Endodermal cell (in vitro differentiated cells): ENCODE data around the gene ARHGAP22. TPM values are rescaled to one million over a fixed set of nuclear protein-coding genes. Genes with fewer than 3 reads are reported as not detected.

Experiments used
- DNase-seq: peaks from one replicate; pipeline ENCODE4 v3.0.0-alpha.2; 2017
- H3K27ac ChIP-seq: 2 replicates; pipeline ENCODE4 v1.5.1; 2013; ENCODE audit warnings: mild to moderate bottlenecking, low read depth, low read length, moderate library complexity
- H3K27me3 ChIP-seq: 2 replicates; pipeline ENCODE4 v1.6.1; 2013; ENCODE audit warnings: mild to moderate bottlenecking, low read length, moderate library complexity; ENCODE audit not compliant: insufficient read depth, control insufficient read depth, poor library complexity, severe bottlenecking
- H3K36me3 ChIP-seq: 2 replicates; pipeline ENCODE4 v1.7.0; 2013; ENCODE audit warnings: mild to moderate bottlenecking, low read length, moderate library complexity; ENCODE audit not compliant: control insufficient read depth, insufficient read depth
- H3K4me1 ChIP-seq: one replicate; pipeline ENCODE4 v1.7.0; 2013; ENCODE audit warnings: low read length; ENCODE audit not compliant: control insufficient read depth, insufficient read depth
- H3K4me3 ChIP-seq: 2 replicates; pipeline ENCODE4 v1.5.1; 2013; ENCODE audit warnings: mild to moderate bottlenecking, low read length, moderate library complexity
- H3K9ac ChIP-seq: 2 replicates; pipeline ENCODE4 v1.6.1; 2013; ENCODE audit warnings: mild to moderate bottlenecking, low read length, moderate library complexity; ENCODE audit not compliant: poor library complexity, severe bottlenecking; ENCODE audit errors: extremely low read depth
- H3K9me3 ChIP-seq: 2 replicates; pipeline ENCODE4 v1.6.1; 2013; ENCODE audit warnings: mild to moderate bottlenecking, low read length, moderate library complexity; ENCODE audit not compliant: control insufficient read depth
- H3K27ac Mint-ChIP-seq: 2 replicates; pipeline ENCODE4 v1.8.0; 2020; ENCODE audit warnings: mixed read lengths
- H3K27me3 Mint-ChIP-seq: 2 replicates; pipeline ENCODE4 v1.8.0; 2021; ENCODE audit warnings: mild to moderate bottlenecking, mixed read lengths; ENCODE audit not compliant: insufficient read depth
- H3K36me3 Mint-ChIP-seq: 2 replicates; pipeline ENCODE4 v1.8.0; 2020; ENCODE audit warnings: low read depth, mixed read lengths
- H3K4me1 Mint-ChIP-seq: 2 replicates; pipeline ENCODE4 v1.8.0; 2020; ENCODE audit warnings: mixed read lengths
- H3K4me3 Mint-ChIP-seq: 2 replicates; pipeline ENCODE4 v1.8.0; 2020; ENCODE audit warnings: mild to moderate bottlenecking, moderate library complexity, mixed read lengths
- H3K9me3 Mint-ChIP-seq: 2 replicates; pipeline ENCODE4 v1.8.0; 2020; ENCODE audit warnings: mild to moderate bottlenecking, mixed read lengths
- WGBS, 2 experiments: methylation state at CpG; one replicate each; pipeline versions ENCODE4 v1.1.5 to v1.1.7; 2013; ENCODE audit warnings: missing lambda C conversion rate in 2 of 2, mixed read lengths in 1 of 2; ENCODE audit not compliant: insufficient coverage in 1 of 2, insufficient read length in 1 of 2; 5-methylcytosine and 5-hydroxymethylcytosine counted together
- total RNA-seq, 2 donors: library from RNA; stranded (reverse); fragmentation: NEBNext Ultra II Directional in 1 of 2; extraction: Animal tissue kit (Norgen Biotek cat#: 25700) in 1 of 2; gene quantifications; 2 replicates in 1 of 2; 3 replicates in 1 of 2; pipeline ENCODE4 v1.2.1, GENCODE V29; 2021
- TF ChIP-seq, protein P1 (sequence below): fragments of 200-600 bp; sonication (generic); conservative IDR thresholded peaks from 2 replicates; pipeline ENCODE4 v1.5.0; 2021; ENCODE audit warnings: antibody characterized with exemption, mild to moderate bottlenecking

Gene ARHGAP22
- total RNA-seq, 2 donors from 2014 or later: 10.3 to 14.1 TPM

DNA sequence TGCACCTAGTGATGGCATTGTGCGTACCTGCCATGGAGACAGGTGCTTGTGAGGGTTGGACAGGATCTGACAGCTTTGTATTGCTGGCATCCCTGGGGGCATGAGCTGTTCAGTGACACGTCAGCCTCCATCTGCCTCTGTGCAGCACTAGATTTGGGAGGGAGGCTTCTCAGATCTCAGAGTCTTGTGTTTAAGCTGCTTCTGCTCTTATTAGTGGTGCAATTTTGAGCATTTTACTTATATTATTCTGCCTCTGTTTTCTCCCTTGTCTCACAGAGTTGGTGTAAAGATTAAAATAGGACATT lies 5.1 kb downstream of the ARHGAP22 start:
- Histone ChIP-seq H3K9ac (no peak overlapping the region), H3K4me1 (peaks cover 10% of the 10 kb centered on the region), H3K4me3 (no peak overlapping the region), H3K27me3 (no peaks in the 10 kb centered on the region), H3K9me3 (no peaks in the 10 kb centered on the region), H3K36me3 (no peaks in the 10 kb centered on the region), H3K27ac (no peak overlapping the region)
- no peaks in the 10 kb centered on the region for H3K9me3 Mint-ChIP-seq
- whole genome bisulfite sequencing, 2 experiments: 86 to 88% methylated on average over 2 of the region's 2 CpGs
- H3K36me3 Mint-ChIP-seq: no peaks in the 10 kb centered on the region
- peaks cover 46% of the 10 kb centered on the region for H3K27me3 Mint-ChIP-seq
- H3K4me3 Mint-ChIP-seq: no peak overlapping the region
- TF ChIP-seq, protein P1, sequence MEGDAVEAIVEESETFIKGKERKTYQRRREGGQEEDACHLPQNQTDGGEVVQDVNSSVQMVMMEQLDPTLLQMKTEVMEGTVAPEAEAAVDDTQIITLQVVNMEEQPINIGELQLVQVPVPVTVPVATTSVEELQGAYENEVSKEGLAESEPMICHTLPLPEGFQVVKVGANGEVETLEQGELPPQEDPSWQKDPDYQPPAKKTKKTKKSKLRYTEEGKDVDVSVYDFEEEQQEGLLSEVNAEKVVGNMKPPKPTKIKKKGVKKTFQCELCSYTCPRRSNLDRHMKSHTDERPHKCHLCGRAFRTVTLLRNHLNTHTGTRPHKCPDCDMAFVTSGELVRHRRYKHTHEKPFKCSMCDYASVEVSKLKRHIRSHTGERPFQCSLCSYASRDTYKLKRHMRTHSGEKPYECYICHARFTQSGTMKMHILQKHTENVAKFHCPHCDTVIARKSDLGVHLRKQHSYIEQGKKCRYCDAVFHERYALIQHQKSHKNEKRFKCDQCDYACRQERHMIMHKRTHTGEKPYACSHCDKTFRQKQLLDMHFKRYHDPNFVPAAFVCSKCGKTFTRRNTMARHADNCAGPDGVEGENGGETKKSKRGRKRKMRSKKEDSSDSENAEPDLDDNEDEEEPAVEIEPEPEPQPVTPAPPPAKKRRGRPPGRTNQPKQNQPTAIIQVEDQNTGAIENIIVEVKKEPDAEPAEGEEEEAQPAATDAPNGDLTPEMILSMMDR: no peak
- H3K4me1 Mint-ChIP-seq: peaks cover 33% of the 10 kb centered on the region
- H3K27ac Mint-ChIP-seq: no peak overlapping the region
- no peak for DNase-seq

DNA sequence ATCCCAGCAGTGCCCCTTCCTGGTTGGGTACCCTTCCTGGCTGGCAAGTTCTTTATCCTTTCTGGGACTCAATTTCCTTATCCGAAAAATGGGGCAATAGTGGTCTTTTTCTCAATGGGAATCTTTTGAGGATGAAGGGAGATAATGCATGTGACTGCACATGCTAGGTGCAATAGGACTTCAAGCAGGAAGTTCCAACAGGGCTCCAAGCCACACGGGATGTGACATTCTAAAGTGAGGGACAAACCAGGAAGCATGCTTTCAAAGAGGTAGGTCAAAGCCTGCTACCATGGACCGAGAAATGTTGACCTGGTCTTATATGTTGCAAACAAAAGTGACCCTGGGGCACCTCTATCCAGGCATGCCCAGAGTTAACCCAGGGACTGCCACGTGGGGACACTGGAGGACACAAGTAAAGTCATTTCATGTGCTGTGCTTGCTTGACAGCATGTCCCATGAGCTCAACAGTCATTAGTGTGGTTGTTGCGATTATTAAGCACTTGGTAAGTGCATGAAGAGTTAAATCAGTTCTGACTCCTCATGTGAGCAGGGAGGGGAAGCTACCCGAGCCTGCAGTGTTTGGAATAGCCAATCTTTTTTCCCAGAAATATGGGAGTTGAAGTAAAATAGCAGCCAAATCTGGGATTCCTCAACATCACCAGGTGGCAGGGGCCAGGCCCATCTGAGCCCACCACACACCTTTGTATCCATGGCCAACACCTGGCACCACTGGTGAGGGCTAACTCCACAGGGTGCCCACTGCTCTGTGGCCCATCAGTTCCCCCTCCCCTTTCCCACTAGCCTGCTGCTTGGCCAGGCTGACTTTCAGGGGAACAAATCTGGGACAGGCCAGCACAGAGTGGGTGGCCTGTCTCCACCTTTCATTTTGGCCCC lies 5.7 kb downstream of the ARHGAP22 start:
- TF ChIP-seq, protein P1: no peak
- Mint-ChIP-seq H3K4me3 (no peak overlapping the region), H3K36me3 (no peaks in the 10 kb centered on the region), H3K9me3 (no peaks in the 10 kb centered on the region), H3K4me1 (peaks cover 34% of the 10 kb centered on the region), H3K27ac (no peak overlapping the region), H3K27me3 (peaks cover 40% of the 10 kb centered on the region)
- Histone ChIP-seq H3K4me1 (peaks cover 8% of the 10 kb centered on the region), H3K36me3 (no peaks in the 10 kb centered on the region), H3K27me3 (no peaks in the 10 kb centered on the region), H3K9me3 (no peaks in the 10 kb centered on the region), H3K27ac (no peak overlapping the region), H3K9ac (no peak overlapping the region), H3K4me3 (no peak overlapping the region)
- DNase-seq: no peak
- 82 to 89% methylated on average over 6 of the region's 6 CpGs for WGBS, 2 experiments

DNA sequence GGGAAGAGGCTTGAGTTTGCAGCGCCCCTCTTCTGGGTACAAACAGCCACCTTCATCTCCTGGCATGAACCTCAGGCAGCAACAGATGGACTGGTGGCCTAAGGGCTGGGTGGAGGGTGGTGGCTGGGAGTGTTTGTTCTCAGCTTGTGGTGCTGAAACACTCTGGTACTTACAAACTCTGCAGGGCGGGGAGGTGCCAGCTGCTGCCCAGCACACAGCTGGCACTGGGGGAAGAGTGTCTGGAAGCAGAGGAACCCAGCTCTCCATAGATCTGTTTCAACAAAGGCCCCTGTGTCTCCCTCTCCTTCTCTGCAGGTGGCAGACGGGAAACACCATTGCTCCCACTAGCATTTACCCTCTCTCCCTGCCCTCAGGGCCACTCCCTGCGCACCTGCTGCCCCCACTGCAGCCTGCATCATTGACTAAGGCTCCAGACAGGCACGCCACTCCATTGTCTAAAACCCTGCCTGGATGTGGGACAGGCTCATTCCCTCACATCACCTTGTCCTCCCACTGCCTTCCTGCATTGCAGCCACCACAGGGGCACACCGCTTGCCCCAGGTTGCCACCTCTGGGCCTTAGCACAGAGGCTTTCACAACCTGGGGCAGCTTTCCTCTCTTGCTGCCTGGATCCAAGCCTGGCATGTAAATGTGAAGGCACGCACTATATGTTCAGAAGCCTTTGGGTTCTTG lies 6.5 kb downstream of the ARHGAP22 start:
- H3K9ac ChIP-seq: no peak overlapping the region

More for the DNA sequence above, 6.5 kb downstream of the ARHGAP22 start:
- H3K4me1 ChIP-seq: peaks cover under 1% of the 10 kb centered on the region
- TF ChIP-seq, protein P1: no peak
- H3K9me3 Mint-ChIP-seq: no peaks in the 10 kb centered on the region
- no peak overlapping the region for H3K4me3 Mint-ChIP-seq
- no peak overlapping the region for H3K27ac ChIP-seq
- no peak overlapping the region for H3K4me3 ChIP-seq
- no peaks in the 10 kb centered on the region for H3K36me3 ChIP-seq
- peaks cover 32% of the 10 kb centered on the region for H3K27me3 Mint-ChIP-seq
- H3K9me3 ChIP-seq: no peaks in the 10 kb centered on the region
- DNase-seq: no peak
- peaks cover 31% of the 10 kb centered on the region for H3K4me1 Mint-ChIP-seq
- H3K27ac Mint-ChIP-seq: no peak overlapping the region
- H3K36me3 Mint-ChIP-seq: no peaks in the 10 kb centered on the region
- H3K27me3 ChIP-seq: no peaks in the 10 kb centered on the region
- WGBS, 2 experiments: 92 to 95% methylated on average over 4 to 7 of the region's 7 CpGs
